ENCODE measurements around the gene RFNG. TPM values are rescaled to one million over a fixed set of nuclear protein-coding genes. Genes with fewer than 3 reads are reported as not detected.

The RFNG gene
- total RNA-seq, 1 donor from 2014 or later: 35.8 TPM

GRCh38 chr17:82014971-82015310, 36.7 kb downstream of the RFNG start:
- TF ChIP-seq, protein P1, sequence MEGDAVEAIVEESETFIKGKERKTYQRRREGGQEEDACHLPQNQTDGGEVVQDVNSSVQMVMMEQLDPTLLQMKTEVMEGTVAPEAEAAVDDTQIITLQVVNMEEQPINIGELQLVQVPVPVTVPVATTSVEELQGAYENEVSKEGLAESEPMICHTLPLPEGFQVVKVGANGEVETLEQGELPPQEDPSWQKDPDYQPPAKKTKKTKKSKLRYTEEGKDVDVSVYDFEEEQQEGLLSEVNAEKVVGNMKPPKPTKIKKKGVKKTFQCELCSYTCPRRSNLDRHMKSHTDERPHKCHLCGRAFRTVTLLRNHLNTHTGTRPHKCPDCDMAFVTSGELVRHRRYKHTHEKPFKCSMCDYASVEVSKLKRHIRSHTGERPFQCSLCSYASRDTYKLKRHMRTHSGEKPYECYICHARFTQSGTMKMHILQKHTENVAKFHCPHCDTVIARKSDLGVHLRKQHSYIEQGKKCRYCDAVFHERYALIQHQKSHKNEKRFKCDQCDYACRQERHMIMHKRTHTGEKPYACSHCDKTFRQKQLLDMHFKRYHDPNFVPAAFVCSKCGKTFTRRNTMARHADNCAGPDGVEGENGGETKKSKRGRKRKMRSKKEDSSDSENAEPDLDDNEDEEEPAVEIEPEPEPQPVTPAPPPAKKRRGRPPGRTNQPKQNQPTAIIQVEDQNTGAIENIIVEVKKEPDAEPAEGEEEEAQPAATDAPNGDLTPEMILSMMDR (conservative IDR thresholded peaks at IDR 0.05; ENCODE audit: low read depth, low read length): no peak
- no peak overlapping the region for H3K4me3 ChIP-seq (ENCODE audit: low read depth, low read length)
- DNase-seq (ENCODE audit: low read depth): no peak

DNA sequence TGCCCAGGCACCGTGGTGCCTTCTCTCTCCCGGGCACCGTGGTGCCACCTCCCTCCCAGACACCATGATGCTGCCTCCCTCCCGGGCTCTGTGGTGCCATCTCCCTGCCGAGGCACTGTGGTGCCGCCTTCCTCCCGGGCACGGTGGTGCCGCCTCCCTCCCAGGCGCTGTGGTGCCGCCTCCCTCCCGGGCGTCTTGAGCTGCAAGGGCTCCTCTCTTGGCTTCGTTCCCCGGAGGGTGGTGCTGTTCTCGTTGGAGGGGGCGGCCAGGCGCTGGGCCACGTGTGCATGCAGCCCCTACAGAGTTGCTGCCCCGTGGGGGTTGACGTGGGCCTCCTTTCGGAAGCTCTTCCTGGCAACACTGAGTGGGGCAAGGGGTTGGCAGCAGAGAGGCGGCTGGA, 37.2 kb downstream of the RFNG start:
- TF ChIP-seq, protein P1 (conservative IDR thresholded peaks at IDR 0.05; ENCODE audit: low read depth, low read length): no peak
- H3K4me3 ChIP-seq (ENCODE audit: low read depth, low read length): no peak overlapping the region
- no peak for DNase-seq (ENCODE audit: low read depth)

DNA sequence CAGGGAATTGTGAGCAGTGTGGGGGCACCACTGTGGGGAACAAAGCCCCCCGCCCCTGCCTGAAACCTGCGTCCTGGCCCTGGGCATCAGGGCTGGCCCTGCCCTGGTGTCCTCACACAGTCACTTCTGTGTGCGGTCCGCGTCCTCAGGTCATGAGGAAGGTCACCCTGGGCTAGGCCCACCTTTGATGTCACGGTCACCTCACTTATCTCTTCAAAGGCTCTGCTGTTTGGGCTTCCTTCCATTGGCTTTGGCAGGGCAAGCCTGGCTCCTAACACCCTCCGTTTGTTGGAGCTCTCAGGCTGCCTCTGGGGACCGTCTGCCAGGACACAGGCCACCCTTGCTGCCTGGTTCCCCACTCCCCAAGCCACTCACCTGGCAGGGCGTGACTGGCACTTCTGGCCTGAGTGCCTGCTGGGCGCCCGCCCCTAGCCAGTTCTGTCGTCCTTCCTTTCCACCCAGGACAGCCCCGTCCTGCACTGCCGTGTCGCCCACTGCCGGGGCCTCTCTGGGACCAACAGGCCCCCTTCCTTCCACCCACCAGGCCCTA, 37.8 kb downstream of the RFNG start:
- no peak overlapping the region for H3K4me3 ChIP-seq (ENCODE audit: low read depth, low read length)
- no peak for DNase-seq (ENCODE audit: low read depth)
- TF ChIP-seq, protein P1 (conservative IDR thresholded peaks at IDR 0.05; ENCODE audit: low read depth, low read length): no peak

DNA sequence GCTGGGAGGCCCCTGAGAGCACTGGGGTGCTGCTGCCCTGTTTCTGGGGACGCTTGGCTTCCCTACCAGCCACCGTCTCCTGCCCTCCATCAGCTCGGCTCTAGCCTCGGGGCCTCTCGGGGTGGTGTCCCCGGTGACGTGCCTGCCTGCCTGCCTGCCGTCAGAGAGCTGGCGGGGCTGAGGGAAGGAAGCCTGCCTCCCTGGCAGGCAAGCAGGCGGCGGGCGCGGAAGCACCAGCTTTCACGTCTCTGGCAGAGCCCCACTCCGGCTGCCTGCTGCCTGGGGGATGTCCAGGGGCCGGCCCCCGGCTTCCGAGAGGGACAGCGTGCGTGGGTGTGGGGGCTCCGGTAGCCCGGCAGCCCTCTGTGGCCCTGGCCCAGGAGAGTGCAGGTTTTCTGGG, 38.3 kb downstream of the RFNG start:
- H3K4me3 ChIP-seq (ENCODE audit: low read depth, low read length): no peak overlapping the region
- DNase-seq (ENCODE audit: low read depth): no peak
- TF ChIP-seq, protein P1 (conservative IDR thresholded peaks at IDR 0.05; ENCODE audit: low read depth, low read length): no peak

GRCh38 chr17:82012640-82013295, 38.8 kb downstream of the RFNG start:
- TF ChIP-seq, protein P1 (conservative IDR thresholded peaks at IDR 0.05; ENCODE audit: low read depth, low read length): no peak
- no peak overlapping the region for H3K4me3 ChIP-seq (ENCODE audit: low read depth, low read length)
- DNase-seq (ENCODE audit: low read depth): no peak

GRCh38 chr17:82012261-82012639, 39.4 kb downstream of the RFNG start:
- TF ChIP-seq, protein P1 (conservative IDR thresholded peaks at IDR 0.05; ENCODE audit: low read depth, low read length): no peak
- no peak overlapping the region for H3K4me3 ChIP-seq (ENCODE audit: low read depth, low read length)
- no peak for DNase-seq (ENCODE audit: low read depth)

GRCh38 chr17:82011617-82012187, 39.9 kb downstream of the RFNG start:
- TF ChIP-seq, protein P1 (conservative IDR thresholded peaks at IDR 0.05; ENCODE audit: low read depth, low read length): no peak
- no peak overlapping the region for H3K4me3 ChIP-seq (ENCODE audit: low read depth, low read length)
- no peak for DNase-seq (ENCODE audit: low read depth)

Measured in epithelial cell of proximal tubule (primary cell).